Neural progenitor cell (in vitro differentiated cells): ENCODE measurements around the gene SMARCB1. TPM values are rescaled to one million over a fixed set of nuclear protein-coding genes. Genes with fewer than 3 reads are reported as not detected.

Experiments
- DNase-seq: peaks from one replicate; pipeline ENCODE4 v3.0.0-alpha.2; 2016; ENCODE audit warnings: low spot score
- H2AFZ ChIP-seq: fragments of 200-600 bp; sonication (generic); replicated peaks from 2 replicates; pipeline ENCODE4 v1.6.1; 2016; ENCODE audit warnings: antibody characterized with exemption
- H3F3A ChIP-seq: fragments of 200-600 bp; sonication (generic); 2 replicates; pipeline ENCODE4 v1.6.1; 2016; ENCODE audit warnings: antibody characterized with exemption, low read depth
- H3K27ac ChIP-seq: fragments of 200-600 bp; sonication (generic); 2 replicates; pipeline ENCODE4 v1.5.1; 2016; ENCODE audit warnings: mild to moderate bottlenecking
- H3K27me3 ChIP-seq: fragments of 200-600 bp; sonication (generic); 2 replicates; pipeline ENCODE4 v1.6.1; 2016; ENCODE audit warnings: mild to moderate bottlenecking, moderate library complexity
- H3K36me3 ChIP-seq: fragments of 200-600 bp; sonication (generic); 2 replicates; pipeline ENCODE4 v1.5.1; 2016
- H3K4me1 ChIP-seq: fragments of 200-600 bp; sonication (generic); 2 replicates; pipeline ENCODE4 v1.6.1; 2016; ENCODE audit warnings: mixed run types
- H3K4me2 ChIP-seq: fragments of 200-600 bp; sonication (generic); 2 replicates; pipeline ENCODE4 v1.6.1; 2016
- H3K4me3 ChIP-seq: fragments of 200-600 bp; sonication (generic); 2 replicates; pipeline ENCODE4 v1.5.1; 2016
- H3K79me2 ChIP-seq: fragments of 200-600 bp; sonication (generic); 2 replicates; pipeline ENCODE4 v1.6.1; 2016; ENCODE audit warnings: low read depth
- H3K9ac ChIP-seq: fragments of 200-600 bp; sonication (generic); 2 replicates; pipeline ENCODE4 v1.6.1; 2016
- H3K9me3 ChIP-seq: fragments of 200-600 bp; sonication (generic); 2 replicates; pipeline ENCODE4 v1.5.1; 2016; ENCODE audit warnings: low read depth
- H4K20me1 ChIP-seq: fragments of 200-600 bp; sonication (generic); 2 replicates; pipeline ENCODE4 v1.6.1; 2016; ENCODE audit warnings: low read depth
- H3K27ac Mint-ChIP-seq: 3 replicates; pipeline ENCODE4 v1.8.0; 2021; ENCODE audit warnings: mixed read lengths
- H3K27me3 Mint-ChIP-seq: 2 replicates; pipeline ENCODE4 v1.8.0; 2022; ENCODE audit warnings: low read depth, mild to moderate bottlenecking, inconsistent platforms, moderate library complexity, mixed read lengths; ENCODE audit not compliant: insufficient read depth
- H3K36me3 Mint-ChIP-seq: 3 replicates; pipeline ENCODE4 v1.8.0; 2021; ENCODE audit warnings: mixed read lengths
- H3K4me1 Mint-ChIP-seq: 3 replicates; pipeline ENCODE4 v1.8.0; 2021; ENCODE audit warnings: mixed read lengths
- H3K4me3 Mint-ChIP-seq: 3 replicates; pipeline ENCODE4 v1.8.0; 2021; ENCODE audit warnings: mild to moderate bottlenecking, moderate library complexity, mixed read lengths
- H3K9me3 Mint-ChIP-seq: 3 replicates; pipeline ENCODE4 v1.8.0; 2020; ENCODE audit warnings: mixed read lengths
- EZH2 ChIP-seq: fragments of 200-600 bp; sonication (generic); IDR thresholded peaks from 2 replicates; pipeline ENCODE4 v1.6.1; 2017; ENCODE audit warnings: antibody characterized with exemption, mild to moderate bottlenecking, moderate library complexity
- EZH2phosphoT487 ChIP-seq: fragments of 200-600 bp; sonication (generic); IDR thresholded peaks from 2 replicates; pipeline ENCODE4 v1.6.1; 2017; ENCODE audit warnings: antibody characterized with exemption
- total RNA-seq: library from RNA; depleted of rRNA; stranded (reverse); fragments of >200 nt; gene quantifications from 2 replicates; pipeline ENCODE4 v1.2.3, GENCODE V29; 2015; ENCODE audit warnings: low replicate concordance
- TF ChIP-seq, protein P1 (sequence below): fragments of 200-600 bp; sonication (generic); IDR thresholded peaks from 2 replicates; pipeline ENCODE4 v1.5.1; 2017; ENCODE audit warnings: antibody characterized with exemption, mild to moderate bottlenecking

The SMARCB1 gene
- total RNA-seq, 1 donor from 2014 or later, result 151 TPM

GRCh38 chr22:23831781-23832180 lies 45.0 kb downstream of the SMARCB1 start:
- Mint-ChIP-seq H3K36me3 (peaks cover 28% of the 10 kb centered on the region), H3K4me3 (no peak overlapping the region), H3K4me1 (peaks cover 8% of the 10 kb centered on the region), H3K27ac (no peak overlapping the region), H3K27me3 (peaks cover 2% of the 10 kb centered on the region), H3K9me3 (no peaks in the 10 kb centered on the region)
- Histone ChIP-seq H3K4me2 (no peak overlapping the region), H3K9ac (no peak overlapping the region), H3K36me3 (no peaks in the 10 kb centered on the region), H3K27ac (no peak overlapping the region), H3K79me2 (peaks cover 12% of the 10 kb centered on the region), H3K9me3 (no peaks in the 10 kb centered on the region), H3K4me3 (no peak overlapping the region), H4K20me1 (peaks cover 34% of the 10 kb centered on the region), H2AFZ (no peak overlapping the region), H3K27me3 (no peaks in the 10 kb centered on the region), H3K4me1 (no peaks in the 10 kb centered on the region), H3F3A (peaks cover 3% of the 10 kb centered on the region)
- no peak for TF ChIP-seq EZH2
- no peak for TF ChIP-seq EZH2phosphoT487
- TF ChIP-seq, protein P1, sequence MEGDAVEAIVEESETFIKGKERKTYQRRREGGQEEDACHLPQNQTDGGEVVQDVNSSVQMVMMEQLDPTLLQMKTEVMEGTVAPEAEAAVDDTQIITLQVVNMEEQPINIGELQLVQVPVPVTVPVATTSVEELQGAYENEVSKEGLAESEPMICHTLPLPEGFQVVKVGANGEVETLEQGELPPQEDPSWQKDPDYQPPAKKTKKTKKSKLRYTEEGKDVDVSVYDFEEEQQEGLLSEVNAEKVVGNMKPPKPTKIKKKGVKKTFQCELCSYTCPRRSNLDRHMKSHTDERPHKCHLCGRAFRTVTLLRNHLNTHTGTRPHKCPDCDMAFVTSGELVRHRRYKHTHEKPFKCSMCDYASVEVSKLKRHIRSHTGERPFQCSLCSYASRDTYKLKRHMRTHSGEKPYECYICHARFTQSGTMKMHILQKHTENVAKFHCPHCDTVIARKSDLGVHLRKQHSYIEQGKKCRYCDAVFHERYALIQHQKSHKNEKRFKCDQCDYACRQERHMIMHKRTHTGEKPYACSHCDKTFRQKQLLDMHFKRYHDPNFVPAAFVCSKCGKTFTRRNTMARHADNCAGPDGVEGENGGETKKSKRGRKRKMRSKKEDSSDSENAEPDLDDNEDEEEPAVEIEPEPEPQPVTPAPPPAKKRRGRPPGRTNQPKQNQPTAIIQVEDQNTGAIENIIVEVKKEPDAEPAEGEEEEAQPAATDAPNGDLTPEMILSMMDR, result no peak
- no peak for DNase-seq

DNA sequence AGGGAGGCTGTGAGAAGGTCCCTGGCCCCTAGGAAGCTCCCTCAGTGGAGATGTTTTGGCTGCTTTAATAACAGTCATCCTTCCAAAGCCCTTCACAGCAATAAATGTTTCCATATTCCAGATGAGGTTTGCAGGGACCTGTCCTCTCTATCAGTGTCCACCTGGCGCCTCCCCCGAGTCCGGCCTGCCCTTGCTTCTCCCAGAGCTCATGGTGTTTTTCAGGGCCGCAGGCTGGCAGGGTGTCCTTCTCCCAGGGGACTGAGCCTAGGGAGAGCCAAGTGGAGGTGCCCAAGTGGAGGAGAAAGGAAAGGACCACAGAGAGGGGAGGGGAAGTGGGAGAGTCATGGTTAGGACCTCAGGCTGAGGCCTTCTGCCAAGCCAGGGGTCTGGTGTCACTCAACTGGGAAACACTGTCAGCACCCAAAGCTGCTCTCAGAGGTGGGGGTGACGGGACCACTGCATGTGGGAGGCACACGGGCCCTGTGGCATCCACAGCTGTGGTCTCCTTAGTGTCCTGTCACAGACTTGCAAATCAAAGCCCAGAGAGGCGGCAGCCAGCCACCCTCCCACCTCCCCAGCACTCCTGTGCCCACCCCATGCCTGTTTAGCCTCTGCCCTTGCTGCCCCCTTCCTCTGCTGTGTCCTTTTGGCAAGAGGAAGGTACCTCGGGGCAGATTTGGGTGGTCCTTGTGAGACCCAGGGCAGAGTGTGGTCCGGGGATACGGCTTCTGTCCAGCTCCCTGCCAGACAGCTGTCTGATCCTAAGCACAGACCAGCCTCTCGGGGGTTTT lies 45.7 kb downstream of the SMARCB1 start:
- Histone ChIP-seq H4K20me1 (peaks cover 41% of the 10 kb centered on the region), H3K27me3 (no peaks in the 10 kb centered on the region), H3K9ac (no peak overlapping the region), H2AFZ (no peak overlapping the region), H3F3A (peaks cover 8% of the 10 kb centered on the region), H3K4me2 (no peak overlapping the region), H3K36me3 (no peaks in the 10 kb centered on the region), H3K4me3 (no peak overlapping the region), H3K9me3 (no peaks in the 10 kb centered on the region), H3K27ac (no peak overlapping the region), H3K79me2 (peaks cover 12% of the 10 kb centered on the region), H3K4me1 (peaks cover 1% of the 10 kb centered on the region)
- Mint-ChIP-seq H3K27ac (peak overlapping the region; percentile 69), H3K4me1 (peaks cover 12% of the 10 kb centered on the region), H3K9me3 (no peaks in the 10 kb centered on the region), H3K4me3 (no peak overlapping the region), H3K36me3 (peaks cover 26% of the 10 kb centered on the region), H3K27me3 (peaks cover 2% of the 10 kb centered on the region)
- TF ChIP-seq EZH2 (no peak), EZH2phosphoT487 (no peak)
- TF ChIP-seq, protein P1, result no peak
- DNase-seq, result no peak

DNA sequence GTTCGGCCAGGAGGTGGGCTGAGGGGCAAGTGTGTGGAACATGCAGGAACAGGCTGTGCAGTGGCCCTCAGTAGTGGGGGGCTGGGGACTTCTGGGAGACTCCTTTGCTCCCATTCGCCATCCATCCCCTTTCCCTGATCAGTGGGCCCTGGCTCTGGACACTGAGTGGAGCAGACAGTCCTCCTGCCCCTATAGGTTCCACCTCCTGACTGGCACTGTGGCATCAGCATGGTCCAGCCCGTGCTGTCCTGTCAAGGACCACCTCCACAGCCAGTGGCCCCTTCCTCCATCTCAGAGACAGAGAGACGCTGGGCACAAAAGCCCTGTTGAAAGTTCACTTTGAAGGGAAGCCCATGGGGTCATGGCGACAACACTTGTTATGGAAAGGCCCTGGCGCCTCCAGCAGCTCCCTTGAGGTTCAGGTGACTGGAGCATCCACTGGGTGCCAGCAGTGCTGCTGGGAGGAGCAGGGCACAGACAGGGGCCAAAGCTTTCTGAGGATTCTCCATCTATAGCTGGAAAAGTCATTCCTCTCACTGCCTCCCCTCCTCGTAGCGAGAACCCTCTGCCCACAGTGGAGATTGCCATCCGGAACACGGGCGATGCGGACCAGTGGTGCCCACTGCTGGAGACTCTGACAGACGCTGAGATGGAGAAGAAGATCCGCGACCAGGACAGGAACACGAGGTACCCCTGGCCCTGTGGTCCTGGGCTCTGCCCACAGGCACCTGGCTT lies 46.4 kb downstream of the SMARCB1 start:
- no peaks in the 10 kb centered on the region for H3K27me3 ChIP-seq
- H2AFZ ChIP-seq, result no peak overlapping the region
- peaks cover 9% of the 10 kb centered on the region for H3K4me1 ChIP-seq
- Mint-ChIP-seq H3K4me3 (no peak overlapping the region), H3K4me1 (peaks cover 18% of the 10 kb centered on the region), H3K27me3 (peaks cover 3% of the 10 kb centered on the region), H3K9me3 (no peaks in the 10 kb centered on the region), H3K27ac (no peak overlapping the region), H3K36me3 (peaks cover 27% of the 10 kb centered on the region)
- no peak for TF ChIP-seq EZH2phosphoT487
- TF ChIP-seq EZH2, result no peak
- TF ChIP-seq, protein P1, result no peak
- no peak overlapping the region for H3K4me3 ChIP-seq
- no peak overlapping the region for H3K9ac ChIP-seq
- H3K36me3 ChIP-seq, result no peaks in the 10 kb centered on the region
- H3K79me2 ChIP-seq, result peaks cover 12% of the 10 kb centered on the region
- no peaks in the 10 kb centered on the region for H3K9me3 ChIP-seq
- H3K27ac ChIP-seq, result no peak overlapping the region
- H3F3A ChIP-seq, result peaks cover 15% of the 10 kb centered on the region
- DNase-seq, result no peak
- no peak overlapping the region for H3K4me2 ChIP-seq
- peaks cover 48% of the 10 kb centered on the region for H4K20me1 ChIP-seq
